ENCODE measurements around the gene CFAP45.

The CFAP45 gene

GRCh38 chr1:159849626-159850366 is 50.2 kb downstream of the CFAP45 start:
- DNase-seq, result no peak

- DNase-seq, result no peak
These were observed 51.6 kb downstream of the CFAP45 start for GRCh38 chr1:159848326-159848725.

- no peak for DNase-seq
These were observed 52.7 kb downstream of the CFAP45 start for GRCh38 chr1:159847231-159847630.

- no peak for DNase-seq
These were observed 54.0 kb downstream of the CFAP45 start for GRCh38 chr1:159845751-159846629.

GRCh38 chr1:159843459-159843858 is 56.5 kb downstream of the CFAP45 start:
- DNase-seq, result no peak

- DNase-seq, result no peak
These were observed 58.2 kb downstream of the CFAP45 start for GRCh38 chr1:159841749-159842148.

- no peak for DNase-seq
These were observed 60.7 kb downstream of the CFAP45 start for GRCh38 chr1:159839116-159839849.

- no peak for DNase-seq
These were observed 61.2 kb downstream of the CFAP45 start for GRCh38 chr1:159838715-159839114.

- no peak for DNase-seq
These were observed 64.0 kb downstream of the CFAP45 start for GRCh38 chr1:159835862-159836525.

GRCh38 chr1:159835356-159835755 is 64.6 kb downstream of the CFAP45 start:
- no peak for DNase-seq

- DNase-seq, result no peak
These were observed 67.7 kb downstream of the CFAP45 start for GRCh38 chr1:159832309-159832708.

- no peak for DNase-seq
These were observed 68.4 kb downstream of the CFAP45 start for GRCh38 chr1:159831412-159832141.

- no peak for DNase-seq
These were observed 69.2 kb downstream of the CFAP45 start for GRCh38 chr1:159830722-159831121.

- DNase-seq, result no peak
These were observed 70.0 kb downstream of the CFAP45 start for GRCh38 chr1:159829822-159830465.

- no peak for DNase-seq
These were observed 70.7 kb downstream of the CFAP45 start for GRCh38 chr1:159829273-159829634.

- no peak for DNase-seq
These were observed 71.2 kb downstream of the CFAP45 start for GRCh38 chr1:159828581-159829272.

GRCh38 chr1:159828176-159828575 is 71.8 kb downstream of the CFAP45 start:
- DNase-seq, result no peak

GRCh38 chr1:159827549-159827948 is 72.4 kb downstream of the CFAP45 start:
- DNase-seq, result no peak

- no peak for DNase-seq
These were observed 72.9 kb downstream of the CFAP45 start for GRCh38 chr1:159827102-159827490.

GRCh38 chr1:159826441-159827101 is 73.4 kb downstream of the CFAP45 start, which contains the start of gene SLAMF8:
Gene SLAMF8 (plus strand): TSS chr1:159826873. CDS start chr1:159826899, 26 bp downstream.
- peak; percentile 66 to 74 for DNase-seq
